ENCODE results near the gene TRAPPC14. TPM values are rescaled to one million over a fixed set of nuclear protein-coding genes. Genes with fewer than 3 reads are reported as not detected.

TRAPPC14 gene
- total and polyA plus RNA-seq, 2 of the 8 experiments (the other 6 are each of a cell fraction or from before 2014, with no cell fraction given) = 11.9 to 22.1 TPM

DNA sequence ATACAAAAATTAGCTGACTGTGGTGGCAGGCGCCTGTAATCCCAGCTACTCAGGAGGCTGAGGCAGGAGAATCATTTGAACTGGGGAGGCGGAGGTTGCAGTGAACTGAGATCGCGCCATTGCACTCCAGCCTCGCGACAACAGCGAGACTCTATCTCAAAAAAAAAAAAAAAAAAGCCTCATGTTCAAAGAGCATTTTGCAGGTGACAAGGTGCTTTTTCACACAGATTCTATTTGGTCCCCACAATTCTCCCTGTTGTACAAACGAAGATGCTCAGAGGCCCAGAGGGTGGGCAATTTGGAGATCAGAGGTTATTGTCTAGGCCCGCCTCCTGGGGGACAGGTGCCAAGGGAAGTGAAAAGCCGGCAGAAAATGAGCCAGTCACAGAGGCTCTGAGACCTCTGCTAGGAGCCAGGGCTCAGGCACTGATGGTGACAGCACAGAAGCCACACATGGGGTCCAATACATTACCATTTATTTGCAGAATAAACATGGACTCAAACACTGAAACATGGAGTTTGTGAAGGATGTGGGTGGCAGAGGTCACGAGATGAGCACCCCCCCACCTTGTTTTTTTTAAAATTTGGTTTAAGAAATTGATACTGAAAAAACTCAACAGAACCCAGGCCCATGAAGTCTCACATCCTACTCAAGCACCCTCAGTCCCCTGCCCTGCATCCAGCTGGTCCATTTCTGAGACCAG lies 10.8 kb upstream of the TRAPPC14 start (continued):
- no peak for TF ChIP-seq RNF2 (IDR thresholded peaks at IDR 0.05; ENCODE audit: borderline replicate concordance, low read depth, low read length, missing control alignments, poor library complexity, severe bottlenecking)
- TF ChIP-seq TAF7 (optimal IDR thresholded peaks at IDR 0.05; ENCODE audit: borderline replicate concordance, low read depth, low read length) = no peak
- TF ChIP-seq RFX5 (IDR thresholded peaks at IDR 0.05; ENCODE audit: borderline replicate concordance, low read depth, low read length) = no peak
- TF ChIP-seq ASH2L (IDR thresholded peaks at IDR 0.05; ENCODE audit: low read length) = no peak
- TF ChIP-seq, protein P1, sequence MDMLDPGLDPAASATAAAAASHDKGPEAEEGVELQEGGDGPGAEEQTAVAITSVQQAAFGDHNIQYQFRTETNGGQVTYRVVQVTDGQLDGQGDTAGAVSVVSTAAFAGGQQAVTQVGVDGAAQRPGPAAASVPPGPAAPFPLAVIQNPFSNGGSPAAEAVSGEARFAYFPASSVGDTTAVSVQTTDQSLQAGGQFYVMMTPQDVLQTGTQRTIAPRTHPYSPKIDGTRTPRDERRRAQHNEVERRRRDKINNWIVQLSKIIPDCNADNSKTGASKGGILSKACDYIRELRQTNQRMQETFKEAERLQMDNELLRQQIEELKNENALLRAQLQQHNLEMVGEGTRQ (IDR thresholded peaks at IDR 0.05; ENCODE audit: low read length) = no peak
- no peak for TF ChIP-seq TCF12 (IDR thresholded peaks at IDR 0.05; ENCODE audit: low read depth, low read length)
- TF ChIP-seq CTBP2 (IDR thresholded peaks at IDR 0.05; ENCODE audit: borderline replicate concordance, insufficient read depth, insufficient read length, low read length) = no peak
- TF ChIP-seq CHD1 (IDR thresholded peaks at IDR 0.05; ENCODE audit: low read depth, low read length) = no peak

All from H1 (cell line).